ENCODE results near the gene SMCO2.

GRCh38 chr12:27474344-27474743 is 27.8 kb downstream of the SMCO2 start:
- no peak for TF ChIP-seq CTCF (IDR thresholded peaks at IDR 0.05)
- TF ChIP-seq POLR2A (IDR thresholded peaks at IDR 0.05) = no peak

All from esophagus squamous epithelium (tissue), 4 donors.